ENCODE data around the gene ZNF133. TPM values are rescaled to one million over a fixed set of nuclear protein-coding genes. Genes with fewer than 3 reads are reported as not detected.
A peak's percentile ranks its signal among the peaks of the same experiment; 100 is the strongest.

Gene ZNF133
- total RNA-seq, 1 donor from 2014 or later = 14.0 TPM

DNA sequence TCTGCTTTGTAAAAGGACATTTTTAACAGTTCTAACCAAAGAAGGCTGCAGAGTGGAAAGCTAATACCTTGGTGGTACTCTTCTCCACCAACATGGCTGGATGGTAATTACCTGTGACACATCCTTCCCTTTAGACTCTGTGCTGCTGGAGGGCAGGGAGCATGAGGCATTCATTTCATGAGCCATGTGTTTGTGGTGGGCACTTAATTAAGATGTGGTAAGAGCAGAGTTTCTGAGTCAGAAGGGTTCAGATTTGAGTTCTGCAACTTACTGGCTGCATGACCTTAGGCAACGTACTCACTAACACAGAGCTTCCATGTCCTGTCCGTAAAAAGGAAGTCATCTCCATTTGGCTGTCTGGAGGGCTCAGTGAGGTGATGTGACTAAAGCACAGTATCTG is 9.1 kb upstream of the ZNF133 start:
- Mint-ChIP-seq H3K27me3 (ENCODE audit: unreplicated experiment) (peaks cover 55% of the 10 kb centered on the region), H3K36me3 (ENCODE audit: unreplicated experiment) (no peaks in the 10 kb centered on the region), H3K4me1 (ENCODE audit: unreplicated experiment) (peaks cover 4% of the 10 kb centered on the region), H3K4me3 (ENCODE audit: unreplicated experiment) (no peak overlapping the region), H3K27ac (ENCODE audit: unreplicated experiment) (no peak overlapping the region), H3K9me3 (ENCODE audit: unreplicated experiment) (peaks cover 4% of the 10 kb centered on the region)
- DNase-seq (ENCODE audit: extremely low spot score, unreplicated experiment) = no peak
- TF ChIP-seq, protein P1, sequence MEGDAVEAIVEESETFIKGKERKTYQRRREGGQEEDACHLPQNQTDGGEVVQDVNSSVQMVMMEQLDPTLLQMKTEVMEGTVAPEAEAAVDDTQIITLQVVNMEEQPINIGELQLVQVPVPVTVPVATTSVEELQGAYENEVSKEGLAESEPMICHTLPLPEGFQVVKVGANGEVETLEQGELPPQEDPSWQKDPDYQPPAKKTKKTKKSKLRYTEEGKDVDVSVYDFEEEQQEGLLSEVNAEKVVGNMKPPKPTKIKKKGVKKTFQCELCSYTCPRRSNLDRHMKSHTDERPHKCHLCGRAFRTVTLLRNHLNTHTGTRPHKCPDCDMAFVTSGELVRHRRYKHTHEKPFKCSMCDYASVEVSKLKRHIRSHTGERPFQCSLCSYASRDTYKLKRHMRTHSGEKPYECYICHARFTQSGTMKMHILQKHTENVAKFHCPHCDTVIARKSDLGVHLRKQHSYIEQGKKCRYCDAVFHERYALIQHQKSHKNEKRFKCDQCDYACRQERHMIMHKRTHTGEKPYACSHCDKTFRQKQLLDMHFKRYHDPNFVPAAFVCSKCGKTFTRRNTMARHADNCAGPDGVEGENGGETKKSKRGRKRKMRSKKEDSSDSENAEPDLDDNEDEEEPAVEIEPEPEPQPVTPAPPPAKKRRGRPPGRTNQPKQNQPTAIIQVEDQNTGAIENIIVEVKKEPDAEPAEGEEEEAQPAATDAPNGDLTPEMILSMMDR (IDR thresholded peaks at IDR 0.05) = no peak

- Mint-ChIP-seq H3K4me3 (ENCODE audit: unreplicated experiment) (no peak overlapping the region), H3K27me3 (ENCODE audit: unreplicated experiment) (peaks cover 37% of the 10 kb centered on the region), H3K36me3 (ENCODE audit: unreplicated experiment) (peaks cover 4% of the 10 kb centered on the region), H3K27ac (ENCODE audit: unreplicated experiment) (no peak overlapping the region), H3K9me3 (ENCODE audit: unreplicated experiment) (peaks cover 17% of the 10 kb centered on the region), H3K4me1 (ENCODE audit: unreplicated experiment) (peaks cover 16% of the 10 kb centered on the region)
- no peak for DNase-seq (ENCODE audit: extremely low spot score, unreplicated experiment)
- TF ChIP-seq, protein P1 (IDR thresholded peaks at IDR 0.05) = no peak
Observed at GRCh38 chr20:18284805-18285533, 3.4 kb upstream of the ZNF133 start.

GRCh38 chr20:18287546-18287914 is 797 bp upstream of the ZNF133 start:
- TF ChIP-seq, protein P1 (IDR thresholded peaks at IDR 0.05) = no peak
- H3K4me1 Mint-ChIP-seq (ENCODE audit: unreplicated experiment) = peaks cover 21% of the 10 kb centered on the region

DNA sequence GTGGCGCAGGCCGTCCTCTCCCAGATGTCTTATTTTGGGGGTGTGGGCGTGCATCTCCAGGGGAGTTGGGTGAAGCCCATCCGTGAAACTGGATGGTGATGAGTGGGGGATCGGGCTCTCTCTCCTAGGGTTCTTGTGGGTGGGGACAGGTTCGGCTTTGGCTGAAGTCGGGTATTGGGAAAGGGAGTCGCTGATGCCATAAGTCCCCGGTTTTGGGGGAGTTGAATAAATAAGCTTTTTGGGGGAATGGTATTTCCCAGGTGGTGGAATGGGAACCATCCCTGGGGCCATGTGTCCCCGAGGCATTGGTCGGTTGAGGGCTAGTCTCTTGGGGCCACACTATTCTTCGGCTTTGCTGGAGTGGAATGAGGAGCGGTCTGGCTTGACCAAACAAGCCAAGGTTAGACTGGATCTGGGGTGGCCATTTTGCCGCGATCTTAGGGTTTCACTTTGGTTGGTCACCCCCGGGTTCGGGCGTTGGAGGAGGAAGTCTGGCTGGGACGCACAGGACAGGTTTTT is 481 bp downstream of the ZNF133 start:
- peaks cover 15% of the 10 kb centered on the region for H3K27me3 Mint-ChIP-seq (ENCODE audit: unreplicated experiment)
- H3K4me1 Mint-ChIP-seq (ENCODE audit: unreplicated experiment) = peaks cover 21% of the 10 kb centered on the region
- TF ChIP-seq, protein P1 (IDR thresholded peaks at IDR 0.05) = no peak
- no peak for DNase-seq (ENCODE audit: extremely low spot score, unreplicated experiment)
- H3K27ac Mint-ChIP-seq (ENCODE audit: unreplicated experiment) = peak overlapping the region; percentile 99
- H3K9me3 Mint-ChIP-seq (ENCODE audit: unreplicated experiment) = peaks cover 21% of the 10 kb centered on the region
- peaks cover 30% of the 10 kb centered on the region for H3K36me3 Mint-ChIP-seq (ENCODE audit: unreplicated experiment)
- H3K4me3 Mint-ChIP-seq (ENCODE audit: unreplicated experiment) = peak overlapping the region; percentile 97

More at GRCh38 chr20:18287546-18287914, 797 bp upstream of the ZNF133 start:
- DNase-seq (ENCODE audit: extremely low spot score, unreplicated experiment) = no peak
- Mint-ChIP-seq H3K27ac (ENCODE audit: unreplicated experiment) (peak overlapping the region; percentile 99), H3K4me3 (ENCODE audit: unreplicated experiment) (peak overlapping the region; percentile 97), H3K27me3 (ENCODE audit: unreplicated experiment) (peaks cover 23% of the 10 kb centered on the region), H3K36me3 (ENCODE audit: unreplicated experiment) (peaks cover 22% of the 10 kb centered on the region), H3K9me3 (ENCODE audit: unreplicated experiment) (peaks cover 17% of the 10 kb centered on the region)

GRCh38 chr20:18289306-18289705 is 979 bp downstream of the ZNF133 start:
- no peak for DNase-seq (ENCODE audit: extremely low spot score, unreplicated experiment)
- H3K4me1 Mint-ChIP-seq (ENCODE audit: unreplicated experiment) = peaks cover 21% of the 10 kb centered on the region
- TF ChIP-seq, protein P1 (IDR thresholded peaks at IDR 0.05) = no peak
- H3K36me3 Mint-ChIP-seq (ENCODE audit: unreplicated experiment) = peaks cover 35% of the 10 kb centered on the region
- H3K27ac Mint-ChIP-seq (ENCODE audit: unreplicated experiment) = peak overlapping the region; percentile 99
- H3K4me3 Mint-ChIP-seq (ENCODE audit: unreplicated experiment) = peak overlapping the region; percentile 97
- peaks cover 21% of the 10 kb centered on the region for H3K9me3 Mint-ChIP-seq (ENCODE audit: unreplicated experiment)
- peaks cover 12% of the 10 kb centered on the region for H3K27me3 Mint-ChIP-seq (ENCODE audit: unreplicated experiment)

Data from osteocyte (in vitro differentiated cells).